OCI-LY7 (cell line): ENCODE data around the gene UCN3. TPM values are rescaled to one million over a fixed set of nuclear protein-coding genes. Genes with fewer than 3 reads are reported as not detected.

Source experiments
- Bru-seq: library from RNA; stranded (reverse); fragments of 400-500 nt; gene quantifications from one replicate; lab custom pipeline; 2021; lab: Mats Ljungman, UMichigan
- BruChase-seq, 2 experiments: library from RNA; stranded (reverse); fragments of 400-500 nt; gene quantifications; one replicate each; lab custom pipeline; 2021; lab: Mats Ljungman, UMichigan
- BruUV-seq: library from RNA; stranded (reverse); fragments of 400-500 nt; replicated peaks from 2 replicates; lab custom pipeline; 2021; lab: Mats Ljungman, UMichigan
- CTCF ChIA-PET: fragments of 300-600 bp; sonication (Branson Sonifier 250); formaldehyde crosslinking; loops from one replicate; lab custom pipeline; 2022; ENCODE audit warnings: antibody characterized with exemption; ENCODE audit not compliant: unreplicated experiment; lab: Charles Lee
- POLR2A ChIA-PET: fragments of 300-600 bp; sonication (Branson Sonifier 250); formaldehyde crosslinking; loops from one replicate; lab custom pipeline; 2022; ENCODE audit warnings: antibody characterized with exemption; lab: Charles Lee
- DNase-seq: peaks from one replicate; pipeline ENCODE4 v3.0.0-alpha.2; 2015; ENCODE audit warnings: low spot score
- H2AFZ ChIP-seq: fragments of 200-600 bp; sonication (generic), shearing (Covaris generic); 2 replicates; pipeline ENCODE4 v1.6.1; 2014; ENCODE audit warnings: mild to moderate bottlenecking, antibody characterized with exemption, low read length, moderate library complexity
- H3K27ac ChIP-seq: fragments of 200-600 bp; sonication (generic); 2 replicates; pipeline ENCODE4 v1.5.1; 2014; ENCODE audit warnings: mixed run types, low read depth, mild to moderate bottlenecking, moderate library complexity, low read length, inconsistent platforms; ENCODE audit not compliant: poor library complexity, severe bottlenecking
- H3K36me3 ChIP-seq: fragments of 200-600 bp; sonication (generic); 2 replicates; pipeline ENCODE4 v1.6.1; 2014; ENCODE audit warnings: mild to moderate bottlenecking, antibody characterized with exemption, low read length, moderate library complexity, mixed read lengths; ENCODE audit not compliant: insufficient read depth
- H3K4me1 ChIP-seq: fragments of 200-600 bp; sonication (generic); 2 replicates; pipeline ENCODE4 v1.5.1; 2014; ENCODE audit warnings: mild to moderate bottlenecking, low read length; ENCODE audit not compliant: insufficient read depth, poor library complexity, severe bottlenecking
- H3K4me2 ChIP-seq: fragments of 200-600 bp; sonication (generic); 2 replicates; pipeline ENCODE4 v1.6.1; 2014; ENCODE audit warnings: mild to moderate bottlenecking, low read length
- H3K4me3 ChIP-seq: fragments of 200-600 bp; sonication (generic); 2 replicates; pipeline ENCODE4 v1.5.1; 2014; ENCODE audit warnings: mild to moderate bottlenecking, low read depth, low read length; ENCODE audit not compliant: poor library complexity, severe bottlenecking
- H3K79me2 ChIP-seq: fragments of 200-600 bp; sonication (generic); 2 replicates; pipeline ENCODE4 v1.6.1; 2016; ENCODE audit warnings: low read depth, mild to moderate bottlenecking, low read length, moderate library complexity, mixed read lengths; ENCODE audit not compliant: insufficient read depth
- H3K9me2 ChIP-seq: fragments of 200-600 bp; sonication (generic); 2 replicates; pipeline ENCODE4 v1.6.1; 2016; ENCODE audit warnings: mild to moderate bottlenecking, low read length, mixed read lengths; ENCODE audit not compliant: insufficient read depth
- H3K9me3 ChIP-seq: fragments of 200-600 bp; sonication (generic); 2 replicates; pipeline ENCODE4 v1.6.1; 2014; ENCODE audit warnings: mild to moderate bottlenecking, mixed run types, low read length, mixed read lengths
- H4K20me1 ChIP-seq: fragments of 200-600 bp; sonication (generic); 2 replicates; pipeline ENCODE4 v1.6.1; 2014; ENCODE audit warnings: mild to moderate bottlenecking, antibody characterized with exemption, low read length, moderate library complexity, mixed read lengths; ENCODE audit not compliant: insufficient read depth
- EZH2phosphoT487 ChIP-seq: fragments of 200-600 bp; sonication (generic); IDR thresholded peaks from 2 replicates; pipeline ENCODE4 v1.6.1; 2018; ENCODE audit warnings: low read depth, borderline replicate concordance, mild to moderate bottlenecking, mixed run types, antibody characterized with exemption, low read length, moderate library complexity, mixed read lengths
- intact Hi-C: fragments of 100-400 bp; cut with micrococcal nuclease; formaldehyde crosslinking; loops from one replicate; pipeline ENCODE4 v1.10.0; 2022; ENCODE audit not compliant: unreplicated experiment
- long read RNA-seq: library from polyadenylated mRNA; stranded (forward); transcript quantifications from one replicate; pipeline ENCODE4 v2.0.0, GENCODE V29; 2022
- total RNA-seq, 2 experiments: library from RNA; depleted of rRNA in 1 of 2; stranded (reverse); fragments of >200 nt in 1 of 2; shearing (Covaris generic) in 1 of 2; gene quantifications; 2 replicates each; pipeline ENCODE4 v1.2.3, GENCODE V29; 2014 to 2022
- TF ChIP-seq, protein P1 (sequence below): fragments of 200-600 bp; sonication (generic); conservative IDR thresholded peaks from 2 replicates; pipeline ENCODE4 v1.5.1; 2014; ENCODE audit warnings: mild to moderate bottlenecking, antibody characterized with exemption, low read length, moderate library complexity, mixed read lengths

The UCN3 gene, protein sequence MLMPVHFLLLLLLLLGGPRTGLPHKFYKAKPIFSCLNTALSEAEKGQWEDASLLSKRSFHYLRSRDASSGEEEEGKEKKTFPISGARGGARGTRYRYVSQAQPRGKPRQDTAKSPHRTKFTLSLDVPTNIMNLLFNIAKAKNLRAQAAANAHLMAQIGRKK
- total RNA-seq (2014; rRNA removed; shearing (Covaris generic)) (not detected in 2 replicates), total RNA-seq (2022) (not detected in 2 replicates), Bru-seq, nascent RNA (not detected), BruChase-seq, experiment 1, labeled RNA remaining after a 6-hour chase (not detected), BruChase-seq, experiment 2, labeled RNA remaining after a 2-hour chase (not detected)
- long read RNA-seq: 0 reads

DNA sequence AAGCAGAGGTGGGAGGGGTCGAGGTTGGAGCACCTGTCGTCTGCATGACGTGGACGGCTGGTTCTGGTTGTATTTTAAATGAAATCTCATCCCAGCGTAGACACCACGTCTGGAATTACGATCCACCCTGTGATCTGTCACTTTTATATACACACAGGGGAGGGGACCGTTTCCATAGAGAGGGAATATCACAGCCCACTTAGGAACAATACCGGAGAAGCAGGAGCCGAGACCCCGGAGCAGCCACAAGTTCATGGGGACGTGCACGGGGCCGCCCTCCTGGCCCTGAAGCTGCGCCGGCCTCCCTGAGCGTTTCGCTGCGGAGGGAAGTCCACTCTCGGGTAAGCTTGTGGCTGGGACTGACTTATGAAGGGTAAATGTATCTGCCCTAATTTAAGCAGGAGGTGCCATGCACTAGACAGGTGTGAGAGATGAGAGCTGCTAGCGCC is at the start of gene UCN3:
UCN3 (plus strand) TSS at position 77 of the 449 bp plus-strand sequence. CDS start 8,755 bp downstream, outside the sequence.
- DNase-seq: no peak
- no peaks in the 10 kb centered on the region for H3K9me3 ChIP-seq
- TF ChIP-seq, protein P1, sequence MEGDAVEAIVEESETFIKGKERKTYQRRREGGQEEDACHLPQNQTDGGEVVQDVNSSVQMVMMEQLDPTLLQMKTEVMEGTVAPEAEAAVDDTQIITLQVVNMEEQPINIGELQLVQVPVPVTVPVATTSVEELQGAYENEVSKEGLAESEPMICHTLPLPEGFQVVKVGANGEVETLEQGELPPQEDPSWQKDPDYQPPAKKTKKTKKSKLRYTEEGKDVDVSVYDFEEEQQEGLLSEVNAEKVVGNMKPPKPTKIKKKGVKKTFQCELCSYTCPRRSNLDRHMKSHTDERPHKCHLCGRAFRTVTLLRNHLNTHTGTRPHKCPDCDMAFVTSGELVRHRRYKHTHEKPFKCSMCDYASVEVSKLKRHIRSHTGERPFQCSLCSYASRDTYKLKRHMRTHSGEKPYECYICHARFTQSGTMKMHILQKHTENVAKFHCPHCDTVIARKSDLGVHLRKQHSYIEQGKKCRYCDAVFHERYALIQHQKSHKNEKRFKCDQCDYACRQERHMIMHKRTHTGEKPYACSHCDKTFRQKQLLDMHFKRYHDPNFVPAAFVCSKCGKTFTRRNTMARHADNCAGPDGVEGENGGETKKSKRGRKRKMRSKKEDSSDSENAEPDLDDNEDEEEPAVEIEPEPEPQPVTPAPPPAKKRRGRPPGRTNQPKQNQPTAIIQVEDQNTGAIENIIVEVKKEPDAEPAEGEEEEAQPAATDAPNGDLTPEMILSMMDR: no peak
- TF ChIP-seq EZH2phosphoT487: no peak
- H3K27ac ChIP-seq: no peak within 1 kb of the TSS
- no peak within 1 kb of the TSS for H3K4me3 ChIP-seq
- no peak within 1 kb of the TSS for H3K4me2 ChIP-seq
- intact Hi-C loops: no loop called here
- POLR2A ChIA-PET: no interaction called here
- H4K20me1 ChIP-seq: no peaks in the 10 kb centered on the region
- H3K9me2 ChIP-seq: no peaks in the 10 kb centered on the region
- no peaks in the 10 kb centered on the region for H3K79me2 ChIP-seq
- H3K4me1 ChIP-seq: no peaks in the 10 kb centered on the region
- no TSS peak for BruUV-seq
- no peaks in the 10 kb centered on the region for H3K36me3 ChIP-seq
- CTCF ChIA-PET: no interaction called here
- no peak within 1 kb of the TSS for H2AFZ ChIP-seq

DNA sequence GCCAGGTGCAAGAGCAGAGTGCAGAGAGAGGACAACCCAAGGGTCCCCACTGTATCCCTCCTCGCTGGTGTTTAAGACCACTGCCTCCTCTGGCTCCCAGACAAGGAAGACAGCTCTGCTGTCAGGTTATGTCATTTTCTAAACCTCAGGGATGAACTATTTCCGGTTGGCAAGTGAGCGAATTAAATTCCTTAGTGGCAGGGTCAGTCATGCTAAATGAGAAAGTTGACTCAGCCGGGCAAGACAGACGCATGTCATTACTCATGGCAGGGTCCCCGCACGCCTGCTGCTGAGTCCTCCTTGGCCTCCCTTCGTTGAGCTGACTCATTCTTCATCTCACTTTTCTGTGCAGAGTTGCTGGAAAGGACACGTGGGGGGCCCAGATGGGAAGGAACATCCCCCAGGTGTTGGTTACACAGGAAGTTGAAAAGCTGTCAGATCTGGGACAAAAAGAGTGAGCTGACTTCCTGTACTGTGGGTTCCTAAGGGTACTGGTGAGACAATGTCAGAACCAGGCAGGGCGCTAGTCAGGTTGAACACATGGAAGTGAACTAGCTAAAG is 47.1 kb upstream of the UCN3 start:
- Histone ChIP-seq H3K4me2 (no peak overlapping the region), H3K9me3 (no peaks in the 10 kb centered on the region), H3K4me3 (no peak overlapping the region), H3K79me2 (no peaks in the 10 kb centered on the region), H3K27ac (no peak overlapping the region), H2AFZ (no peak overlapping the region), H3K9me2 (no peaks in the 10 kb centered on the region), H4K20me1 (no peaks in the 10 kb centered on the region), H3K4me1 (peaks cover 7% of the 10 kb centered on the region), H3K36me3 (no peaks in the 10 kb centered on the region)
- peak; percentile 9 for DNase-seq
- TF ChIP-seq, protein P1: no peak
- no peak for TF ChIP-seq EZH2phosphoT487
- ChIA-PET POLR2A (interaction anchor here (0.6 kb wide), 1 partner anchor 477 kb away, joined by 3 read pairs; no protein-coding TSS in a partner anchor), CTCF (interaction anchor here (0.6 kb wide), 1 partner anchor 34 kb away, joined by 3 read pairs; no protein-coding TSS in a partner anchor)
- intact Hi-C loops: no loop called here
- BruUV-seq: no TSS peak
